ENCODE measurements around the gene SF3B1. TPM values are rescaled to one million over a fixed set of nuclear protein-coding genes. Genes with fewer than 3 reads are reported as not detected.

SF3B1 gene
- polyA plus RNA-seq, 2 of the 4 experiments (the other 2 are of a cell fraction), result 166 to 400 TPM

- 78% methylated on average over 2 of the region's 2 CpGs for WGBS (ENCODE audit: missing lambda C conversion rate)
- ChIA-PET POLR2A (no interaction called here), CTCF (no interaction called here)
- no peak overlapping the region for H3K4me2 ChIP-seq
- peaks cover 20% of the 10 kb centered on the region; the same call in 2 of the 3 replicates for H3K4me1 ChIP-seq
- DNase-seq (ENCODE audit: low read depth in 1 of 2, low spot score in 1 of 2) (no peak), ATAC-seq (no peak), FAIRE-seq (no peak)
- H3K4me3 ChIP-seq, result no peak overlapping the region
- no peaks in the 10 kb centered on the region for H3K9me3 ChIP-seq
- H3K27ac ChIP-seq, result no peak overlapping the region
- TF ChIP-seq EHF (CRISPR knock-in tag; IDR thresholded peaks at IDR 0.05) (no peak), USF2 (IDR thresholded peaks at IDR 0.05) (no peak), CTCF (IDR thresholded peaks at IDR 0.05) (no peak), TFCP2L1 (CRISPR knock-in tag; IDR thresholded peaks at IDR 0.05) (no peak), CHD2 (IDR thresholded peaks at IDR 0.05; ENCODE audit: low read length, partially characterized antibody) (no peak), RFX5 (IDR thresholded peaks at IDR 0.05) (no peak), HOXB5 (CRISPR knock-in tag; IDR thresholded peaks at IDR 0.05) (no peak)
- TF ChIP-seq, protein P1, sequence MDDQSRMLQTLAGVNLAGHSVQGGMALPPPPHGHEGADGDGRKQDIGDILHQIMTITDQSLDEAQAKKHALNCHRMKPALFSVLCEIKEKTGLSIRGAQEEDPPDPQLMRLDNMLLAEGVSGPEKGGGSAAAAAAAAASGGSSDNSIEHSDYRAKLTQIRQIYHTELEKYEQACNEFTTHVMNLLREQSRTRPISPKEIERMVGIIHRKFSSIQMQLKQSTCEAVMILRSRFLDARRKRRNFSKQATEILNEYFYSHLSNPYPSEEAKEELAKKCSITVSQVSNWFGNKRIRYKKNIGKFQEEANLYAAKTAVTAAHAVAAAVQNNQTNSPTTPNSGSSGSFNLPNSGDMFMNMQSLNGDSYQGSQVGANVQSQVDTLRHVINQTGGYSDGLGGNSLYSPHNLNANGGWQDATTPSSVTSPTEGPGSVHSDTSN (IDR thresholded peaks at IDR 0.05), result no peak
Observed at GRCh38 chr2:197426723-197427603, 7.9 kb downstream of the SF3B1 start.

DNA sequence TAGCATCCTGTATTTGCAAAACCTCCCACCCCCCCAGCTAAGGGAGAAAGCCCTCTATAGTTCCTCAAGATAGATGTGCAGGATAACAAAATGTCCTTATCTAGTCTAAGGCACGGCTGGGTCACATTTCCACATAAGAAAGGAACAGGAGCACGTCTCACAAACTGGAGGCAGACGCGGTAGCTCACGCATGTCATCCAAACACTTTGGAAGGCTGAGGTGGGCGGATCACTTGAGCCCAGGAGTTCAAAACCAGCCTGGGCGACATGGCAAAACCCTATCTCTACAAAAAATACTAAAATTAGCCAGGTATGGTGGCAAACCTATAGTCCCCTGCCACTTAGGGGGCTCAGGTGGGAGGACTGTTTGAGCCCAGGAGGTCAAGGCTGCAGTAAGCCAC lies 9.3 kb downstream of the SF3B1 start:
- Histone ChIP-seq H3K4me1 (peaks cover 13% of the 10 kb centered on the region; the same call in 2 of the 3 replicates), H3K4me3 (no peak overlapping the region), H3K9me3 (no peaks in the 10 kb centered on the region), H3K27ac (no peak overlapping the region), H3K4me2 (no peak overlapping the region)
- CTCF ChIA-PET, result interaction anchor here (1.9 kb wide), 1 partner anchor 10 kb away, joined by 5 read pairs; no protein-coding TSS in a partner anchor
- POLR2A ChIA-PET, result no interaction called here
- WGBS (ENCODE audit: missing lambda C conversion rate), result 92% methylated on average over 7 of the region's 7 CpGs
- DNase-seq (ENCODE audit: low read depth in 1 of 2, low spot score in 1 of 2) (no peak), FAIRE-seq (no peak), ATAC-seq (no peak; a peak in 1 of 6 replicates)
- no peak for TF ChIP-seq CEBPB (IDR thresholded peaks at IDR 0.05)
- TF ChIP-seq EHMT2 (IDR thresholded peaks at IDR 0.05; ENCODE audit: low read depth), result no peak
- TF ChIP-seq JUN (IDR thresholded peaks at IDR 0.05), result no peak
- TF ChIP-seq NPAS2 (CRISPR knock-in tag; IDR thresholded peaks at IDR 0.05; ENCODE audit: borderline replicate concordance), result no peak
- no peak for TF ChIP-seq EP300 (IDR thresholded peaks at IDR 0.05)
- TF ChIP-seq, protein P2, sequence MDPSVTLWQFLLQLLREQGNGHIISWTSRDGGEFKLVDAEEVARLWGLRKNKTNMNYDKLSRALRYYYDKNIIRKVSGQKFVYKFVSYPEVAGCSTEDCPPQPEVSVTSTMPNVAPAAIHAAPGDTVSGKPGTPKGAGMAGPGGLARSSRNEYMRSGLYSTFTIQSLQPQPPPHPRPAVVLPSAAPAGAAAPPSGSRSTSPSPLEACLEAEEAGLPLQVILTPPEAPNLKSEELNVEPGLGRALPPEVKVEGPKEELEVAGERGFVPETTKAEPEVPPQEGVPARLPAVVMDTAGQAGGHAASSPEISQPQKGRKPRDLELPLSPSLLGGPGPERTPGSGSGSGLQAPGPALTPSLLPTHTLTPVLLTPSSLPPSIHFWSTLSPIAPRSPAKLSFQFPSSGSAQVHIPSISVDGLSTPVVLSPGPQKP (IDR thresholded peaks at IDR 0.05; ENCODE audit: low read depth, low read length), result no peak
- no peak for TF ChIP-seq KDM1A (IDR thresholded peaks at IDR 0.05; ENCODE audit: low read depth)
- TF ChIP-seq RNF2 (IDR thresholded peaks at IDR 0.05; ENCODE audit: borderline replicate concordance, low read depth), result no peak
- no peak for TF ChIP-seq ESRRA (IDR thresholded peaks at IDR 0.05; ENCODE audit: borderline replicate concordance, low read length)
- TF ChIP-seq KDM5A (IDR thresholded peaks at IDR 0.05), result no peak
- no peak for TF ChIP-seq POLR2AphosphoS2 (conservative IDR thresholded peaks at IDR 0.05; ENCODE audit: low read length)
- TF ChIP-seq PHF8 (IDR thresholded peaks at IDR 0.05; ENCODE audit: borderline replicate concordance, low read depth), result no peak
- no peak for TF ChIP-seq ZC3H11A (IDR thresholded peaks at IDR 0.05)
- TF ChIP-seq HOXB13 (CRISPR knock-in tag; IDR thresholded peaks at IDR 0.05; ENCODE audit: low read depth), result no peak

Measured in A549 (cell line).